IPS-15b (cell line): Measurements from ENCODE around the gene TBR1.

Experiments used
- H3K27me3 ChIP-seq: one replicate; pipeline ENCODE4 v1.6.1; 2013; ENCODE audit warnings: low read length; ENCODE audit not compliant: control insufficient read depth, insufficient read depth
- H3K36me3 ChIP-seq: one replicate; pipeline ENCODE4 v1.6.1; 2013; ENCODE audit warnings: low read length; ENCODE audit not compliant: control insufficient read depth, insufficient read depth
- H3K4me1 ChIP-seq: one replicate; pipeline ENCODE4 v1.6.1; 2013; ENCODE audit warnings: mild to moderate bottlenecking, low read length; ENCODE audit not compliant: control insufficient read depth, insufficient read depth
- H3K4me3 ChIP-seq: one replicate; pipeline ENCODE4 v1.5.1; 2013; ENCODE audit warnings: low read depth, low read length
- H3K9ac ChIP-seq: one replicate; pipeline ENCODE4 v1.6.1; 2013; ENCODE audit warnings: low read depth, mild to moderate bottlenecking, low read length
- H3K9me3 ChIP-seq: one replicate; pipeline ENCODE4 v1.6.1; 2013; ENCODE audit warnings: mild to moderate bottlenecking, low read length; ENCODE audit not compliant: control insufficient read depth, insufficient read depth

Gene TBR1

GRCh38 chr2:161448431-161448830 is 32.3 kb downstream of the TBR1 start:
- H3K4me1 ChIP-seq = no peaks in the 10 kb centered on the region
- H3K27me3 ChIP-seq = no peaks in the 10 kb centered on the region
- no peak overlapping the region for H3K9ac ChIP-seq
- H3K4me3 ChIP-seq = no peak overlapping the region
- H3K36me3 ChIP-seq = no peaks in the 10 kb centered on the region
- H3K9me3 ChIP-seq = no peaks in the 10 kb centered on the region

GRCh38 chr2:161471631-161472030 is 55.5 kb downstream of the TBR1 start:
- H3K27me3 ChIP-seq = no peaks in the 10 kb centered on the region
- H3K36me3 ChIP-seq = no peaks in the 10 kb centered on the region
- peaks cover 3% of the 10 kb centered on the region for H3K9me3 ChIP-seq
- H3K4me1 ChIP-seq = no peaks in the 10 kb centered on the region
- no peak overlapping the region for H3K4me3 ChIP-seq
- no peak overlapping the region for H3K9ac ChIP-seq

DNA sequence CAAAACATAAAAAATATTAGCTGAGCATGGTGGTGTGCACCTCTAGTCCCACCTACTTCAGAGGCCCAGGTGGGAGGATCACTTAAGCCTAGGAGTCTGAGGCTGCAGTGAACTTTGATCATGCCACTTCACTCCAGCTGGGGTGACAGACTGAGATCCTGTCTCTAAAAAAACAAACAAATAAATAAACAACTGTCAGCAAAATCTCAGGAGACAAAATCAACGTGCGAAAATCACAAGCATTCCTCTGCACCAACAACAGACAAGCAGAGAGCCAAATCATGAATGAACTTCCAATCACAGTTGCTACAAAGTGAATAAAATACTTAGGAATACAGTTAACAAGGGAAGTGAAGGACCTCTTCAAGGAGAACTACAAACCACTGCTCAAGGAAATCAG is 58.8 kb downstream of the TBR1 start:
- Histone ChIP-seq H3K9me3 (peaks cover 3% of the 10 kb centered on the region), H3K36me3 (no peaks in the 10 kb centered on the region), H3K27me3 (no peaks in the 10 kb centered on the region), H3K4me1 (no peaks in the 10 kb centered on the region), H3K4me3 (no peak overlapping the region), H3K9ac (no peak overlapping the region)
